HepG2 (cell line): ENCODE data around the gene A3GALT2. TPM values are rescaled to one million over a fixed set of nuclear protein-coding genes. Genes with fewer than 3 reads are reported as not detected.

Experiments
- ATAC-seq: fragments of 200-7000 bp; cut with Tn5 transposase; 3 replicates; pipeline ENCODE4 v1.9.1; 2020; ENCODE audit warnings: mild to moderate bottlenecking, moderate library complexity
- BruUV-seq: library from RNA; stranded (reverse); fragments of 400-500 nt; replicated peaks from 2 replicates; lab custom pipeline; 2021; lab: Mats Ljungman, UMichigan
- CTCF ChIA-PET: fragments of 300-600 bp; formaldehyde crosslinking; extraction: SDS; loops from one replicate; lab custom pipeline; 2021; ENCODE audit warnings: low total read pairs, inconsistent platforms, low intra/inter-chr PET ratio; lab: Yijun Ruan, JAX
- POLR2A ChIA-PET: fragments of 350-600 bp; sonication (Branson Sonifier 250); formaldehyde crosslinking; loops from one replicate; lab custom pipeline; 2020; ENCODE audit warnings: antibody characterized with exemption, inconsistent platforms; lab: Yijun Ruan, JAX
- DNase-seq: peaks from one replicate; pipeline ENCODE4 v3.0.0-alpha.2; 2015; ENCODE audit warnings: low spot score
- FAIRE-seq: peaks from 3 replicates; lab custom pipeline; 2011; peaks lifted over from hg19 to GRCh38; lab: Jason Lieb, UNC
- H2AFZ ChIP-seq: one replicate; pipeline ENCODE4 v1.6.1; 2011; ENCODE audit warnings: low read length, inconsistent platforms
- H3K27ac ChIP-seq: fragments of 300-600 bp; 3 replicates; pipeline ENCODE4 v1.8.0; 2011; ENCODE audit warnings: mixed run types, mild to moderate bottlenecking, mixed read lengths, low read length, inconsistent platforms; ENCODE audit not compliant: insufficient read depth; ENCODE audit errors: extremely low read length
- H3K27me3 ChIP-seq, 2 experiments: fragments of 200-600 bp in 1 of 2; 2 replicates in 1 of 2; 3 replicates in 1 of 2; pipeline versions ENCODE4 v1.6.0 to v1.8.0; 2011; ENCODE audit warnings: low read length in 2 of 2, mild to moderate bottlenecking in 2 of 2, moderate library complexity in 2 of 2, inconsistent platforms in 1 of 2; ENCODE audit not compliant: insufficient read depth in 2 of 2, control insufficient read depth in 1 of 2
- H3K36me3 ChIP-seq, 2 experiments: fragments of 200-600 bp in 1 of 2; replicated peaks in 1 of 2; 2 replicates in 1 of 2; 3 replicates in 1 of 2; pipeline versions ENCODE4 v1.5.1 to v1.8.0; 2011; ENCODE audit warnings: low read length in 2 of 2, inconsistent platforms in 1 of 2; ENCODE audit not compliant: insufficient read depth in 2 of 2, control insufficient read depth in 1 of 2
- H3K4me1 ChIP-seq: 2 replicates; pipeline ENCODE4 v1.5.1; 2012; ENCODE audit warnings: low read length, inconsistent platforms; ENCODE audit not compliant: insufficient read depth
- H3K4me2 ChIP-seq: 2 replicates; pipeline ENCODE4 v1.6.0; 2011; ENCODE audit warnings: low read depth, low read length, inconsistent platforms
- H3K4me3 ChIP-seq, 3 experiments: fragments of 200-600 bp in 1 of 3; sonication (generic), shearing (Covaris generic) in 1 of 3; replicated peaks in 1 of 3; 2 replicates each; pipeline ENCODE4 v1.5.1; 2011 to 2016; ENCODE audit warnings: low read length in 3 of 3, inconsistent platforms in 2 of 3, low read depth in 2 of 3, mild to moderate bottlenecking in 2 of 3, control low read depth in 1 of 3, mixed read lengths in 1 of 3; ENCODE audit not compliant: insufficient read depth in 1 of 3
- H3K79me2 ChIP-seq: one replicate; pipeline ENCODE4 v1.6.1; 2011; ENCODE audit warnings: low read length, inconsistent platforms; ENCODE audit not compliant: insufficient read depth
- H3K9ac ChIP-seq: 2 replicates; pipeline ENCODE4 v1.6.0; 2011; ENCODE audit warnings: mild to moderate bottlenecking, low read depth, low read length, inconsistent platforms; ENCODE audit not compliant: insufficient read depth
- H3K9me3 ChIP-seq: 2 replicates; pipeline ENCODE4 v1.5.1; 2012; ENCODE audit warnings: mild to moderate bottlenecking, low read length
- H4K20me1 ChIP-seq: 2 replicates; pipeline ENCODE4 v1.6.0; 2011; ENCODE audit warnings: inconsistent platforms, mild to moderate bottlenecking, low read length, moderate library complexity; ENCODE audit not compliant: insufficient read depth
- AHR ChIP-seq: IDR thresholded peaks from 2 replicates; pipeline ENCODE4 v1.6.1; 2018; ENCODE audit warnings: missing genetic modification reagents, missing compliant biosample characterization
- BRD4 ChIP-seq: sonication (generic); formaldehyde crosslinking; IDR thresholded peaks from 2 replicates; pipeline ENCODE4 v1.4.0; 2020; ENCODE audit warnings: missing genetic modification reagents
- E2F2 ChIP-seq: sonication (generic); formaldehyde crosslinking; IDR thresholded peaks from 2 replicates; pipeline ENCODE4 v1.4.0; 2020; ENCODE audit warnings: missing genetic modification reagents, borderline replicate concordance
- ETV6 ChIP-seq: sonication (generic); formaldehyde crosslinking; conservative IDR thresholded peaks from 2 replicates; pipeline ENCODE4 v1.4.0; 2020; ENCODE audit warnings: missing genetic modification reagents
- REL ChIP-seq: sonication (generic); formaldehyde crosslinking; conservative IDR thresholded peaks from 2 replicates; pipeline ENCODE4 v1.8.0; 2022; ENCODE audit warnings: mild to moderate bottlenecking, missing genetic modification reagents, moderate library complexity
- ZMYM2 ChIP-seq: sonication (generic); formaldehyde crosslinking; IDR thresholded peaks from 2 replicates; pipeline ENCODE4 v1.8.0; 2022; ENCODE audit warnings: mild to moderate bottlenecking, missing genetic modification reagents
- ZNF136 ChIP-seq: sonication (generic); formaldehyde crosslinking; IDR thresholded peaks from 2 replicates; pipeline ENCODE4 v1.8.1; 2022; ENCODE audit warnings: low read depth, mild to moderate bottlenecking, moderate library complexity, missing genetic modification reagents
- ZNF225 ChIP-seq: sonication (generic); formaldehyde crosslinking; IDR thresholded peaks from 2 replicates; pipeline ENCODE4 v1.4.0; 2020; ENCODE audit warnings: mild to moderate bottlenecking, missing genetic modification reagents
- ZNF282 ChIP-seq: fragments of 450-650 bp; IDR thresholded peaks from 2 replicates; pipeline ENCODE4 v1.6.1; 2018; ENCODE audit not compliant: partially characterized antibody
- ZNF34 ChIP-seq: sonication (generic); formaldehyde crosslinking; IDR thresholded peaks from 2 replicates; pipeline ENCODE4 v1.4.0; 2020; ENCODE audit warnings: mild to moderate bottlenecking, missing genetic modification reagents, borderline replicate concordance
- ZNF350 ChIP-seq: sonication (generic); formaldehyde crosslinking; IDR thresholded peaks from 2 replicates; pipeline ENCODE4 v1.4.0; 2020; ENCODE audit warnings: mild to moderate bottlenecking, low read depth, missing genetic modification reagents, borderline replicate concordance
- ZNF543 ChIP-seq: sonication (generic); formaldehyde crosslinking; IDR thresholded peaks from 2 replicates; pipeline ENCODE4 v1.4.0; 2020; ENCODE audit warnings: mild to moderate bottlenecking, missing genetic modification reagents
- ZNF615 ChIP-seq: sonication (generic); formaldehyde crosslinking; IDR thresholded peaks from 2 replicates; pipeline ENCODE4 v1.5.0; 2020; ENCODE audit warnings: mild to moderate bottlenecking, missing genetic modification reagents, borderline replicate concordance
- ZNF616 ChIP-seq: sonication (generic); formaldehyde crosslinking; IDR thresholded peaks from 2 replicates; pipeline ENCODE4 v1.5.0; 2020; ENCODE audit warnings: low read depth, mild to moderate bottlenecking, missing genetic modification reagents
- ZNF660 ChIP-seq: sonication (generic); formaldehyde crosslinking; IDR thresholded peaks from 2 replicates; pipeline ENCODE4 v1.5.1; 2020; ENCODE audit warnings: mild to moderate bottlenecking, low read depth, missing genetic modification reagents, borderline replicate concordance
- WGBS: methylation state at CpG from one replicate; pipeline ENCODE4 v1.1.6; 2017; ENCODE audit warnings: low lambda C conversion rate; 5-methylcytosine and 5-hydroxymethylcytosine counted together
- in situ Hi-C: cut with HindIII; loops from 2 replicates; pipeline ENCODE4 v1.10.0; 2017; ENCODE audit warnings: low pct_unique_long_range_greater_than_20kb; ENCODE audit not compliant: extremely low pct_ligation_motif_present
- intact Hi-C: fragments of 100-400 bp; cut with micrococcal nuclease; formaldehyde crosslinking; loops from one replicate; pipeline ENCODE4 v1.10.0; 2022; ENCODE audit not compliant: unreplicated experiment
- polyA plus RNA-seq, 8 experiments: library from polyadenylated mRNA; depleted of rRNA in 3 of 8; stranded (reverse) in 7 of 8; unstranded in 1 of 8; fragments of >200 nt; fragmentation: Illumina TruSeq in 4 of 8; extraction: Trizol in 4 of 8; gene quantifications; 2 replicates each; pipeline versions ENCODE4 v1.2.1 to v1.2.3, GENCODE V29; 2011 to 2016; ENCODE audit warnings: low read depth in 4 of 8, missing spikeins in 1 of 8, mixed read lengths in 1 of 8; ENCODE audit not compliant: insufficient read depth in 1 of 8
- total RNA-seq, 5 experiments: library from RNA; depleted of rRNA; stranded (reverse); fragments of >200 nt; fragmentation: Illumina TruSeq; extraction: Trizol; gene quantifications; 2 replicates each; pipeline ENCODE4 v1.2.3, GENCODE V29; 2016; ENCODE audit warnings: low read depth in 1 of 5
- TF ChIP-seq, protein P1 (sequence below): sonication (generic); formaldehyde crosslinking; IDR thresholded peaks from 2 replicates; pipeline ENCODE4 v1.8.0; 2022; ENCODE audit warnings: mild to moderate bottlenecking, missing genetic modification reagents; ENCODE audit not compliant: insufficient replicate concordance
- TF ChIP-seq, protein P2 (sequence below): sonication (generic); formaldehyde crosslinking; IDR thresholded peaks from 2 replicates; pipeline ENCODE4 v1.5.0; 2020; ENCODE audit warnings: mild to moderate bottlenecking, missing genetic modification reagents
- TF ChIP-seq, protein P3 (sequence below): sonication (generic); formaldehyde crosslinking; IDR thresholded peaks from 2 replicates; pipeline ENCODE4 v1.5.0; 2020; ENCODE audit warnings: mild to moderate bottlenecking, missing genetic modification reagents, borderline replicate concordance

Gene A3GALT2
- total and polyA plus RNA-seq, 2 of the 13 experiments (the other 11 are each of a cell fraction or from before 2014, with no cell fraction given): not detected

DNA sequence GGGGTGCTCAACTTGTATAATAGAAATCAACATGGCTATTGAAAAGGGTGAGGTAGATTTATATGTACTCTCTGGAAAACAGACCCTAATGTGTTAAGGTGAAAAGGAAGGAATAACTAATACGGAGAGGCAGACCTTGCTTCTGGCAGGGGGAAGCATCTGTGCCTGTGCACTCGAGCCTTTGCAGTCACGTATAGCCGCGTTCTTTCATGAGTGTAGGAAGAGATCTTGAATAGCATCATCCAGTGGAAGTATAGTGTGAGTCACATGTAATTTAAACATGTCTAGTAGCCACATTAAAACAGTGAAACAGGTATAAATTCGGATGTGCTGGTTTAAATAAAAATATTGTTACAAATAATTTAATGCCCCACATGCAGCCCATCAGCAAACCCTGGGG lies 3.0 kb downstream of the A3GALT2 start (continued):
- TF ChIP-seq, protein P1, sequence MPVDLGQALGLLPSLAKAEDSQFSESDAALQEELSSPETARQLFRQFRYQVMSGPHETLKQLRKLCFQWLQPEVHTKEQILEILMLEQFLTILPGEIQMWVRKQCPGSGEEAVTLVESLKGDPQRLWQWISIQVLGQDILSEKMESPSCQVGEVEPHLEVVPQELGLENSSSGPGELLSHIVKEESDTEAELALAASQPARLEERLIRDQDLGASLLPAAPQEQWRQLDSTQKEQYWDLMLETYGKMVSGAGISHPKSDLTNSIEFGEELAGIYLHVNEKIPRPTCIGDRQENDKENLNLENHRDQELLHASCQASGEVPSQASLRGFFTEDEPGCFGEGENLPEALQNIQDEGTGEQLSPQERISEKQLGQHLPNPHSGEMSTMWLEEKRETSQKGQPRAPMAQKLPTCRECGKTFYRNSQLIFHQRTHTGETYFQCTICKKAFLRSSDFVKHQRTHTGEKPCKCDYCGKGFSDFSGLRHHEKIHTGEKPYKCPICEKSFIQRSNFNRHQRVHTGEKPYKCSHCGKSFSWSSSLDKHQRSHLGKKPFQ (CRISPR knock-in tag): no peak
- TF ChIP-seq ZNF136 (CRISPR knock-in tag) (no peak), BRD4 (CRISPR knock-in tag) (no peak), ETV6 (CRISPR knock-in tag) (no peak), ZNF34 (CRISPR knock-in tag) (no peak), ZNF282 (no peak), E2F2 (CRISPR knock-in tag) (no peak), ZNF543 (no peak)

DNA sequence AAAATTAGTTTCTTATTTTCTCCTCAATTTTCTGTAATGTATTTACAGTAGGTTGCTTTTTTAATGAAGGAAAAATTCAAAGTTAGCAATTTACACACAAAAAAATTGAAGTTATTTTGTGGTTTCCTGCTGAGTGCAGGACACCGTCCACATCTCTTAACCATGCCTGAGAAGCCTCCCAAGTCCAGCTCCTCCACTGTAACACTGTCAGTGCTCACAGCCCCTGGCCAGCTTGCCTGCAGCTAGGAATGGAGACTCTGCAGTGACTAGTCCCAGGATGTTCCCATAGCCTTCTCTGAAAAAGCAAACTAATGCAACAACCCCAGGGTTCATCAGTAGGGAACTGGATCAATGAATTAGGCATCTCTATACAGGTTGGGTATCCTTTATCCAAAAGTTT lies 3.5 kb downstream of the A3GALT2 start:
- intact Hi-C loops: no loop called here
- POLR2A ChIA-PET: no interaction called here
- 67% methylated on average over 1 of the region's 1 CpG for WGBS
- H4K20me1 ChIP-seq: no peaks in the 10 kb centered on the region
- H3K27ac ChIP-seq: no peak overlapping the region
- H3K79me2 ChIP-seq: no peaks in the 10 kb centered on the region
- no peaks in the 10 kb centered on the region for H3K36me3 ChIP-seq
- no peak for ATAC-seq
- H3K9ac ChIP-seq: no peak overlapping the region
- no peak for DNase-seq
- no TSS peak for BruUV-seq
- no peak for FAIRE-seq
- CTCF ChIA-PET: no interaction called here
- H3K4me3 ChIP-seq: no peak overlapping the region
- in situ Hi-C loops: no loop called here
- H2AFZ ChIP-seq: no peak overlapping the region
- H3K4me1 ChIP-seq: peaks cover 9% of the 10 kb centered on the region
- H3K27me3 ChIP-seq: peaks cover 6 to 33% of the 10 kb centered on the region in 2 experiments; a peak in 4 of 5 replicates
- H3K9me3 ChIP-seq: no peaks in the 10 kb centered on the region
- no peak overlapping the region for H3K4me2 ChIP-seq
- TF ChIP-seq REL (no peak), ZNF616 (CRISPR knock-in tag) (no peak), ZMYM2 (CRISPR knock-in tag) (no peak), ZNF225 (CRISPR knock-in tag) (no peak), AHR (no peak), ZNF660 (CRISPR knock-in tag) (no peak), ZNF615 (no peak), ZNF350 (no peak)
- TF ChIP-seq, protein P2, sequence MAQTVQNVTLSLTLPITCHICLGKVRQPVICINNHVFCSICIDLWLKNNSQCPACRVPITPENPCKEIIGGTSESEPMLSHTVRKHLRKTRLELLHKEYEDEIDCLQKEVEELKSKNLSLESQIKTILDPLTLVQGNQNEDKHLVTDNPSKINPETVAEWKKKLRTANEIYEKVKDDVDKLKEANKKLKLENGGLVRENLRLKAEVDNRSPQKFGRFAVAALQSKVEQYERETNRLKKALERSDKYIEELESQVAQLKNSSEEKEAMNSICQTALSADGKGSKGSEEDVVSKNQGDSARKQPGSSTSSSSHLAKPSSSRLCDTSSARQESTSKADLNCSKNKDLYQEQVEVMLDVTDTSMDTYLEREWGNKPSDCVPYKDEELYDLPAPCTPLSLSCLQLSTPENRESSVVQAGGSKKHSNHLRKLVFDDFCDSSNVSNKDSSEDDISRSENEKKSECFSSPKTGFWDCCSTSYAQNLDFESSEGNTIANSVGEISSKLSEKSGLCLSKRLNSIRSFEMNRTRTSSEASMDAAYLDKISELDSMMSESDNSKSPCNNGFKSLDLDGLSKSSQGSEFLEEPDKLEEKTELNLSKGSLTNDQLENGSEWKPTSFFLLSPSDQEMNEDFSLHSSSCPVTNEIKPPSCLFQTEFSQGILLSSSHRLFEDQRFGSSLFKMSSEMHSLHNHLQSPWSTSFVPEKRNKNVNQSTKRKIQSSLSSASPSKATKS (CRISPR knock-in tag): no peak
- TF ChIP-seq, protein P3, sequence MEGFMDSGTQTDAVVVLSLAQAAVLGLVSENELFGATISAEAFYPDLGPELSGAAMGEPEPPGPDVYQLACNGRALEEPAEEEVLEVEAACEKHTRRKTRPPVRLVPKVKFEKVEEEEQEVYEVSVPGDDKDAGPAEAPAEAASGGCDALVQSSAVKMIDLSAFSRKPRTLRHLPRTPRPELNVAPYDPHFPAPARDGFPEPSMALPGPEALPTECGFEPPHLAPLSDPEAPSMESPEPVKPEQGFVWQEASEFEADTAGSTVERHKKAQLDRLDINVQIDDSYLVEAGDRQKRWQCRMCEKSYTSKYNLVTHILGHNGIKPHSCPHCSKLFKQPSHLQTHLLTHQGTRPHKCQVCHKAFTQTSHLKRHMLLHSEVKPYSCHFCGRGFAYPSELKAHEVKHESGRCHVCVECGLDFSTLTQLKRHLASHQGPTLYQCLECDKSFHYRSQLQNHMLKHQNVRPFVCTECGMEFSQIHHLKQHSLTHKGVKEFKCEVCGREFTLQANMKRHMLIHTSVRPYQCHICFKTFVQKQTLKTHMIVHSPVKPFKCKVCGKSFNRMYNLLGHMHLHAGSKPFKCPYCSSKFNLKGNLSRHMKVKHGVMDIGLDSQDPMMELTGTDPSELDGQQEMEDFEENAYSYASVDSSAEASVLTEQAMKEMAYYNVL (CRISPR knock-in tag): no peak
